WTC11 (cell line): ENCODE data around the gene DFFB. TPM values are rescaled to one million over a fixed set of nuclear protein-coding genes. Genes with fewer than 3 reads are reported as not detected.

ENCODE experiments used
- ATAC-seq: fragments of 200-7000 bp; cut with Tn5 transposase; 2 replicates; pipeline ENCODE4 v1.10.0; 2021; ENCODE audit warnings: mild to moderate bottlenecking, moderate library complexity
- CTCF ChIA-PET: fragments of 300-600 bp; sonication (Branson Sonifier 250); formaldehyde crosslinking; loops from one replicate; lab custom pipeline; 2021; ENCODE audit warnings: antibody characterized with exemption; lab: Charles Lee
- POLR2A ChIA-PET: fragments of 350-600 bp; sonication (Branson Sonifier 250); formaldehyde crosslinking; loops from one replicate; lab custom pipeline; 2021; ENCODE audit warnings: antibody characterized with exemption; lab: Charles Lee
- DNase-seq: peaks from one replicate; pipeline ENCODE4 v3.0.0; 2021; ENCODE audit warnings: low spot score
- H3K27ac Mint-ChIP-seq: 2 replicates; pipeline ENCODE4 v1.8.0; 2021; ENCODE audit warnings: mixed read lengths
- H3K27me3 Mint-ChIP-seq: 2 replicates; pipeline ENCODE4 v1.8.0; 2021; ENCODE audit warnings: low read depth, mild to moderate bottlenecking, moderate library complexity, mixed read lengths
- H3K36me3 Mint-ChIP-seq: 2 replicates; pipeline ENCODE4 v1.8.0; 2021; ENCODE audit warnings: mixed read lengths
- H3K4me1 Mint-ChIP-seq: 2 replicates; pipeline ENCODE4 v1.8.0; 2022; ENCODE audit warnings: mixed read lengths
- H3K4me3 Mint-ChIP-seq: 2 replicates; pipeline ENCODE4 v1.8.0; 2021; ENCODE audit warnings: mild to moderate bottlenecking, moderate library complexity, mixed read lengths
- H3K9me3 Mint-ChIP-seq: 2 replicates; pipeline ENCODE4 v1.8.0; 2021; ENCODE audit warnings: mixed read lengths
- ATF3 ChIP-seq: sonication (generic); formaldehyde crosslinking; conservative IDR thresholded peaks from 2 replicates; pipeline ENCODE4 v1.8.1; 2022; ENCODE audit warnings: mild to moderate bottlenecking, missing genetic modification reagents
- CREB1 ChIP-seq: sonication (generic); formaldehyde crosslinking; IDR thresholded peaks from 2 replicates; pipeline ENCODE4 v1.8.0; 2023; ENCODE audit warnings: mild to moderate bottlenecking, missing genetic modification reagents
- ELF4 ChIP-seq: sonication (generic); formaldehyde crosslinking; IDR thresholded peaks from 2 replicates; pipeline ENCODE4 v1.8.1; 2022; ENCODE audit warnings: low read depth, mild to moderate bottlenecking, moderate library complexity, missing genetic modification reagents
- FOXJ3 ChIP-seq: sonication (generic); formaldehyde crosslinking; IDR thresholded peaks from 2 replicates; pipeline ENCODE4 v1.9.0; 2021; ENCODE audit warnings: missing genetic modification reagents, mild to moderate bottlenecking, borderline replicate concordance
- FOXP1 ChIP-seq: sonication (generic); formaldehyde crosslinking; IDR thresholded peaks from 2 replicates; pipeline ENCODE4 v1.8.0; 2022; ENCODE audit warnings: missing genetic modification reagents, mild to moderate bottlenecking, moderate library complexity, borderline replicate concordance
- KAT7 ChIP-seq: sonication (generic); formaldehyde crosslinking; IDR thresholded peaks from 2 replicates; pipeline ENCODE4 v1.8.1; 2023; ENCODE audit warnings: missing genetic modification reagents, mild to moderate bottlenecking, borderline replicate concordance
- NFATC4 ChIP-seq: fragments of 250-450 bp; sonication (Bioruptor Pico); IDR thresholded peaks from 2 replicates; pipeline ENCODE4 v1.9.0; 2021; ENCODE audit warnings: mild to moderate bottlenecking
- RELA ChIP-seq: sonication (generic); formaldehyde crosslinking; IDR thresholded peaks from 2 replicates; pipeline ENCODE4 v1.8.1; 2022; ENCODE audit warnings: missing genetic modification reagents, mild to moderate bottlenecking, borderline replicate concordance
- TEAD1 ChIP-seq: sonication (generic); formaldehyde crosslinking; IDR thresholded peaks from 2 replicates; pipeline ENCODE4 v1.8.0; 2022; ENCODE audit warnings: mild to moderate bottlenecking, missing genetic modification reagents
- total RNA-seq: library from RNA; stranded (reverse); gene quantifications from 3 replicates; pipeline ENCODE4 v1.2.3, GENCODE V29; 2021
- TF ChIP-seq, protein P1 (sequence below): sonication (generic); formaldehyde crosslinking; IDR thresholded peaks from 2 replicates; pipeline ENCODE4 v1.8.0; 2023; ENCODE audit warnings: missing genetic modification reagents, mild to moderate bottlenecking, borderline replicate concordance
- TF ChIP-seq, protein P2 (sequence below): sonication (generic); formaldehyde crosslinking; IDR thresholded peaks from 2 replicates; pipeline ENCODE4 v1.8.0; 2023; ENCODE audit warnings: mild to moderate bottlenecking, missing genetic modification reagents
- TF ChIP-seq, protein P3 (sequence below): sonication (generic); formaldehyde crosslinking; IDR thresholded peaks from 2 replicates; pipeline ENCODE4 v1.8.0; 2022; ENCODE audit warnings: mild to moderate bottlenecking, missing genetic modification reagents
- TF ChIP-seq, protein P4 (sequence below): fragments of 200-600 bp; IDR thresholded peaks from 2 replicates; pipeline ENCODE4 v1.8.0; 2022; ENCODE audit warnings: antibody characterized with exemption

DFFB gene
- total RNA-seq, 1 experiment from 2014 or later: 9.2 TPM

DNA sequence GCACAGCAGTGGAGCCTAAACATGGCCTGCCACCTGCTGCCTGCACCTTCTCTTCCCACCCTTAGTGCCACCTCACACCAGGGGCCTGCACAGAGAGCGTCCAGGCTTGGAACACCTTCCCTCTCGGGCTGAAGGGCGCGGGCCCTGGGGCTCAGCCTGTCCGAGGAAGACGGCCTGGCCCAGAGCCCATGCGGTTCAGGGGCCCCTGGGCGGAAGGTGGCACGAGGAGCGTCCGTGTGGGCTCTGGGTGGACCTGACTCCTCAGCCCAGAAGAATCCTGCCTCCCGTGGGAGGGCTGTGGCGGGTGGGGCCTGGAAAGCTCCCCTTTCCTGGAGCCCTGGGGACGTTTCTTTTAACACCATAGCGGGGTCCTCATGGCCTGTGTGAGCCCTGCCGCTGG, 19.4 kb downstream of the DFFB start (continued):
- TF ChIP-seq, protein P1, sequence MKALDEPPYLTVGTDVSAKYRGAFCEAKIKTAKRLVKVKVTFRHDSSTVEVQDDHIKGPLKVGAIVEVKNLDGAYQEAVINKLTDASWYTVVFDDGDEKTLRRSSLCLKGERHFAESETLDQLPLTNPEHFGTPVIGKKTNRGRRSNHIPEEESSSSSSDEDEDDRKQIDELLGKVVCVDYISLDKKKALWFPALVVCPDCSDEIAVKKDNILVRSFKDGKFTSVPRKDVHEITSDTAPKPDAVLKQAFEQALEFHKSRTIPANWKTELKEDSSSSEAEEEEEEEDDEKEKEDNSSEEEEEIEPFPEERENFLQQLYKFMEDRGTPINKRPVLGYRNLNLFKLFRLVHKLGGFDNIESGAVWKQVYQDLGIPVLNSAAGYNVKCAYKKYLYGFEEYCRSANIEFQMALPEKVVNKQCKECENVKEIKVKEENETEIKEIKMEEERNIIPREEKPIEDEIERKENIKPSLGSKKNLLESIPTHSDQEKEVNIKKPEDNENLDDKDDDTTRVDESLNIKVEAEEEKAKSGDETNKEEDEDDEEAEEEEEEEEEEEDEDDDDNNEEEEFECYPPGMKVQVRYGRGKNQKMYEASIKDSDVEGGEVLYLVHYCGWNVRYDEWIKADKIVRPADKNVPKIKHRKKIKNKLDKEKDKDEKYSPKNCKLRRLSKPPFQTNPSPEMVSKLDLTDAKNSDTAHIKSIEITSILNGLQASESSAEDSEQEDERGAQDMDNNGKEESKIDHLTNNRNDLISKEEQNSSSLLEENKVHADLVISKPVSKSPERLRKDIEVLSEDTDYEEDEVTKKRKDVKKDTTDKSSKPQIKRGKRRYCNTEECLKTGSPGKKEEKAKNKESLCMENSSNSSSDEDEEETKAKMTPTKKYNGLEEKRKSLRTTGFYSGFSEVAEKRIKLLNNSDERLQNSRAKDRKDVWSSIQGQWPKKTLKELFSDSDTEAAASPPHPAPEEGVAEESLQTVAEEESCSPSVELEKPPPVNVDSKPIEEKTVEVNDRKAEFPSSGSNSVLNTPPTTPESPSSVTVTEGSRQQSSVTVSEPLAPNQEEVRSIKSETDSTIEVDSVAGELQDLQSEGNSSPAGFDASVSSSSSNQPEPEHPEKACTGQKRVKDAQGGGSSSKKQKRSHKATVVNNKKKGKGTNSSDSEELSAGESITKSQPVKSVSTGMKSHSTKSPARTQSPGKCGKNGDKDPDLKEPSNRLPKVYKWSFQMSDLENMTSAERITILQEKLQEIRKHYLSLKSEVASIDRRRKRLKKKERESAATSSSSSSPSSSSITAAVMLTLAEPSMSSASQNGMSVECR (CRISPR knock-in tag): no peak
- TF ChIP-seq, all 79 proteins: peak for 0

- Mint-ChIP-seq H3K9me3 (peaks cover 18% of the 10 kb centered on the region), H3K27me3 (no peaks in the 10 kb centered on the region), H3K36me3 (peaks cover 42% of the 10 kb centered on the region), H3K27ac (no peak overlapping the region), H3K4me1 (no peaks in the 10 kb centered on the region), H3K4me3 (no peak overlapping the region)
- ChIA-PET CTCF (no interaction called here), POLR2A (no interaction called here)
- DNase-seq: no peak
- ATAC-seq: no peak
- TF ChIP-seq ATF3 (CRISPR knock-in tag) (no peak), FOXJ3 (CRISPR knock-in tag) (no peak), CREB1 (CRISPR knock-in tag) (no peak), ELF4 (CRISPR knock-in tag) (no peak), NFATC4 (no peak), TEAD1 (CRISPR knock-in tag) (no peak), RELA (CRISPR knock-in tag) (no peak), FOXP1 (CRISPR knock-in tag) (no peak), KAT7 (CRISPR knock-in tag) (no peak)
- TF ChIP-seq, protein P2, sequence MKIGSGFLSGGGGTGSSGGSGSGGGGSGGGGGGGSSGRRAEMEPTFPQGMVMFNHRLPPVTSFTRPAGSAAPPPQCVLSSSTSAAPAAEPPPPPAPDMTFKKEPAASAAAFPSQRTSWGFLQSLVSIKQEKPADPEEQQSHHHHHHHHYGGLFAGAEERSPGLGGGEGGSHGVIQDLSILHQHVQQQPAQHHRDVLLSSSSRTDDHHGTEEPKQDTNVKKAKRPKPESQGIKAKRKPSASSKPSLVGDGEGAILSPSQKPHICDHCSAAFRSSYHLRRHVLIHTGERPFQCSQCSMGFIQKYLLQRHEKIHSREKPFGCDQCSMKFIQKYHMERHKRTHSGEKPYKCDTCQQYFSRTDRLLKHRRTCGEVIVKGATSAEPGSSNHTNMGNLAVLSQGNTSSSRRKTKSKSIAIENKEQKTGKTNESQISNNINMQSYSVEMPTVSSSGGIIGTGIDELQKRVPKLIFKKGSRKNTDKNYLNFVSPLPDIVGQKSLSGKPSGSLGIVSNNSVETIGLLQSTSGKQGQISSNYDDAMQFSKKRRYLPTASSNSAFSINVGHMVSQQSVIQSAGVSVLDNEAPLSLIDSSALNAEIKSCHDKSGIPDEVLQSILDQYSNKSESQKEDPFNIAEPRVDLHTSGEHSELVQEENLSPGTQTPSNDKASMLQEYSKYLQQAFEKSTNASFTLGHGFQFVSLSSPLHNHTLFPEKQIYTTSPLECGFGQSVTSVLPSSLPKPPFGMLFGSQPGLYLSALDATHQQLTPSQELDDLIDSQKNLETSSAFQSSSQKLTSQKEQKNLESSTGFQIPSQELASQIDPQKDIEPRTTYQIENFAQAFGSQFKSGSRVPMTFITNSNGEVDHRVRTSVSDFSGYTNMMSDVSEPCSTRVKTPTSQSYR (CRISPR knock-in tag): no peak
- TF ChIP-seq, protein P3, sequence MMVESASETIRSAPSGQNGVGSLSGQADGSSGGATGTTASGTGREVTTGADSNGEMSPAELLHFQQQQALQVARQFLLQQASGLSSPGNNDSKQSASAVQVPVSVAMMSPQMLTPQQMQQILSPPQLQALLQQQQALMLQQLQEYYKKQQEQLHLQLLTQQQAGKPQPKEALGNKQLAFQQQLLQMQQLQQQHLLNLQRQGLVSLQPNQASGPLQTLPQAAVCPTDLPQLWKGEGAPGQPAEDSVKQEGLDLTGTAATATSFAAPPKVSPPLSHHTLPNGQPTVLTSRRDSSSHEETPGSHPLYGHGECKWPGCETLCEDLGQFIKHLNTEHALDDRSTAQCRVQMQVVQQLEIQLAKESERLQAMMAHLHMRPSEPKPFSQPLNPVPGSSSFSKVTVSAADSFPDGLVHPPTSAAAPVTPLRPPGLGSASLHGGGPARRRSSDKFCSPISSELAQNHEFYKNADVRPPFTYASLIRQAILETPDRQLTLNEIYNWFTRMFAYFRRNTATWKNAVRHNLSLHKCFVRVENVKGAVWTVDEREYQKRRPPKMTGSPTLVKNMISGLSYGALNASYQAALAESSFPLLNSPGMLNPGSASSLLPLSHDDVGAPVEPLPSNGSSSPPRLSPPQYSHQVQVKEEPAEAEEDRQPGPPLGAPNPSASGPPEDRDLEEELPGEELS: no peak
- TF ChIP-seq, protein P4, sequence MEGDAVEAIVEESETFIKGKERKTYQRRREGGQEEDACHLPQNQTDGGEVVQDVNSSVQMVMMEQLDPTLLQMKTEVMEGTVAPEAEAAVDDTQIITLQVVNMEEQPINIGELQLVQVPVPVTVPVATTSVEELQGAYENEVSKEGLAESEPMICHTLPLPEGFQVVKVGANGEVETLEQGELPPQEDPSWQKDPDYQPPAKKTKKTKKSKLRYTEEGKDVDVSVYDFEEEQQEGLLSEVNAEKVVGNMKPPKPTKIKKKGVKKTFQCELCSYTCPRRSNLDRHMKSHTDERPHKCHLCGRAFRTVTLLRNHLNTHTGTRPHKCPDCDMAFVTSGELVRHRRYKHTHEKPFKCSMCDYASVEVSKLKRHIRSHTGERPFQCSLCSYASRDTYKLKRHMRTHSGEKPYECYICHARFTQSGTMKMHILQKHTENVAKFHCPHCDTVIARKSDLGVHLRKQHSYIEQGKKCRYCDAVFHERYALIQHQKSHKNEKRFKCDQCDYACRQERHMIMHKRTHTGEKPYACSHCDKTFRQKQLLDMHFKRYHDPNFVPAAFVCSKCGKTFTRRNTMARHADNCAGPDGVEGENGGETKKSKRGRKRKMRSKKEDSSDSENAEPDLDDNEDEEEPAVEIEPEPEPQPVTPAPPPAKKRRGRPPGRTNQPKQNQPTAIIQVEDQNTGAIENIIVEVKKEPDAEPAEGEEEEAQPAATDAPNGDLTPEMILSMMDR: no peak
Observed at GRCh38 chr1:3879099-3879498, 21.8 kb downstream of the DFFB start.
